ENCODE data around the gene RFC3. TPM values are rescaled to one million over a fixed set of nuclear protein-coding genes. Genes with fewer than 3 reads are reported as not detected.

The RFC3 gene
- total RNA-seq, 1 experiment from 2014 or later: 64.4 TPM

GRCh38 chr13:33784738-33785137, 33.2 kb upstream of the RFC3 start:
- CTCF ChIA-PET: no interaction called here
- BruUV-seq (replicated peaks): no TSS peak

GRCh38 chr13:33785384-33785783, 32.6 kb upstream of the RFC3 start:
- TF ChIP-seq EZH2 (IDR thresholded peaks at IDR 0.05; ENCODE audit: borderline replicate concordance, low read depth, low read length, poor library complexity, severe bottlenecking) (no peak), CTCF (conservative IDR thresholded peaks at IDR 0.05; ENCODE audit: low read depth, low read length) (no peak)
- CTCF ChIA-PET: no interaction called here
- Histone ChIP-seq H3K36me3 (ENCODE audit: insufficient read depth, low read length, poor library complexity, severe bottlenecking) (no peaks in the 10 kb centered on the region), H3K4me3 (ENCODE audit: low read depth, low read length, poor library complexity, severe bottlenecking) (no peak overlapping the region), H3K27me3 (replicated peaks; ENCODE audit: insufficient read depth, low read depth, low read length, poor library complexity) (no peaks in the 10 kb centered on the region), H3K27ac (ENCODE audit: low read depth, low read length, poor library complexity, severe bottlenecking) (no peak overlapping the region), H3K4me1 (ENCODE audit: insufficient read depth, low read length, poor library complexity, severe bottlenecking) (no peaks in the 10 kb centered on the region), H3K9me3 (ENCODE audit: low read depth, low read length, poor library complexity, severe bottlenecking) (no peaks in the 10 kb centered on the region)
- BruUV-seq (replicated peaks): no TSS peak
- intact Hi-C loops (cut with micrococcal nuclease; ENCODE audit: unreplicated experiment): no loop called here
- POLR2A ChIA-PET (ENCODE audit: low non-redundant PET): no interaction called here
- no peak for DNase-seq (ENCODE audit: low spot score)

More at GRCh38 chr13:33784738-33785137, 33.2 kb upstream of the RFC3 start:
- Histone ChIP-seq H3K36me3 (ENCODE audit: insufficient read depth, low read length, poor library complexity, severe bottlenecking) (no peaks in the 10 kb centered on the region), H3K9me3 (ENCODE audit: low read depth, low read length, poor library complexity, severe bottlenecking) (no peaks in the 10 kb centered on the region), H3K27me3 (replicated peaks; ENCODE audit: insufficient read depth, low read depth, low read length, poor library complexity) (no peaks in the 10 kb centered on the region), H3K4me3 (ENCODE audit: low read depth, low read length, poor library complexity, severe bottlenecking) (no peak overlapping the region), H3K27ac (ENCODE audit: low read depth, low read length, poor library complexity, severe bottlenecking) (no peak overlapping the region), H3K4me1 (ENCODE audit: insufficient read depth, low read length, poor library complexity, severe bottlenecking) (no peaks in the 10 kb centered on the region)
- TF ChIP-seq EZH2 (IDR thresholded peaks at IDR 0.05; ENCODE audit: borderline replicate concordance, low read depth, low read length, poor library complexity, severe bottlenecking) (no peak), CTCF (conservative IDR thresholded peaks at IDR 0.05; ENCODE audit: low read depth, low read length) (no peak)
- no peak for DNase-seq (ENCODE audit: low spot score)
- intact Hi-C loops (cut with micrococcal nuclease; ENCODE audit: unreplicated experiment): no loop called here
- POLR2A ChIA-PET (ENCODE audit: low non-redundant PET): no interaction called here

- Histone ChIP-seq H3K9me3 (ENCODE audit: low read depth, low read length, poor library complexity, severe bottlenecking) (no peaks in the 10 kb centered on the region), H3K4me1 (ENCODE audit: insufficient read depth, low read length, poor library complexity, severe bottlenecking) (no peaks in the 10 kb centered on the region), H3K36me3 (ENCODE audit: insufficient read depth, low read length, poor library complexity, severe bottlenecking) (no peaks in the 10 kb centered on the region), H3K4me3 (ENCODE audit: low read depth, low read length, poor library complexity, severe bottlenecking) (no peak overlapping the region), H3K27me3 (replicated peaks; ENCODE audit: insufficient read depth, low read depth, low read length, poor library complexity) (no peaks in the 10 kb centered on the region), H3K27ac (ENCODE audit: low read depth, low read length, poor library complexity, severe bottlenecking) (no peak overlapping the region)
- TF ChIP-seq CTCF (conservative IDR thresholded peaks at IDR 0.05; ENCODE audit: low read depth, low read length) (no peak), EZH2 (IDR thresholded peaks at IDR 0.05; ENCODE audit: borderline replicate concordance, low read depth, low read length, poor library complexity, severe bottlenecking) (no peak)
- peak; percentile 7 for DNase-seq (ENCODE audit: low spot score)
- ChIA-PET POLR2A (ENCODE audit: low non-redundant PET) (no interaction called here), CTCF (no interaction called here)
- BruUV-seq (replicated peaks): no TSS peak
- intact Hi-C loops (cut with micrococcal nuclease; ENCODE audit: unreplicated experiment): no loop called here
Observed at GRCh38 chr13:33787051-33787591, 30.8 kb upstream of the RFC3 start.

Data from A673 (cell line).